H9 (cell line): Measurements from ENCODE around the gene SEC16B. TPM values are rescaled to one million over a fixed set of nuclear protein-coding genes. Genes with fewer than 3 reads are reported as not detected.

ENCODE experiments used
- DNase-seq: peaks from one replicate; pipeline ENCODE4 v3.0.0-alpha.2; 2017
- H2AFZ ChIP-seq: one replicate; pipeline ENCODE4 v1.6.1; 2013; ENCODE audit warnings: mild to moderate bottlenecking, low read length, control low read depth, moderate library complexity
- H2AK5ac ChIP-seq: 2 replicates; pipeline ENCODE4 v1.6.1; 2013; ENCODE audit warnings: low read length, control low read depth, mixed read lengths; ENCODE audit not compliant: insufficient read length
- H2BK120ac ChIP-seq: one replicate; pipeline ENCODE4 v1.6.1; 2013; ENCODE audit warnings: low read depth, mild to moderate bottlenecking, low read length, control low read depth, inconsistent platforms; ENCODE audit not compliant: poor library complexity, severe bottlenecking
- H2BK12ac ChIP-seq: 2 replicates; pipeline ENCODE4 v1.6.1; 2013; ENCODE audit warnings: low read length, control low read depth, mixed read lengths, low read depth; ENCODE audit not compliant: insufficient read length
- H2BK15ac ChIP-seq: 2 replicates; pipeline ENCODE4 v1.6.1; 2013; ENCODE audit warnings: low read depth, low read length, control low read depth
- H2BK20ac ChIP-seq: one replicate; pipeline ENCODE4 v1.6.1; 2013; ENCODE audit warnings: low read depth, mild to moderate bottlenecking, low read length, control low read depth, inconsistent platforms; ENCODE audit not compliant: poor library complexity, severe bottlenecking
- H2BK5ac ChIP-seq: 2 replicates; pipeline ENCODE4 v1.6.1; 2013; ENCODE audit warnings: low read length, control low read depth, mixed read lengths; ENCODE audit not compliant: insufficient read length
- H3K14ac ChIP-seq: 2 replicates; pipeline ENCODE4 v1.6.1; 2013; ENCODE audit warnings: low read length, control low read depth; ENCODE audit not compliant: insufficient read depth
- H3K18ac ChIP-seq: 2 replicates; pipeline ENCODE4 v1.6.1; 2013; ENCODE audit warnings: low read depth, mild to moderate bottlenecking, mixed read lengths, low read length, control low read depth; ENCODE audit not compliant: insufficient read length
- H3K23ac ChIP-seq: 2 replicates; pipeline ENCODE4 v1.6.1; 2013; ENCODE audit warnings: low read length, control low read depth, mixed read lengths, low read depth; ENCODE audit not compliant: insufficient read length
- H3K23me2 ChIP-seq: 2 replicates; pipeline ENCODE4 v1.6.1; 2013; ENCODE audit warnings: low read depth, mild to moderate bottlenecking, mixed read lengths, low read length, control low read depth; ENCODE audit not compliant: insufficient read length, poor library complexity, severe bottlenecking
- H3K27ac ChIP-seq: 2 replicates; pipeline ENCODE4 v1.5.1; 2013; ENCODE audit warnings: low read length, control low read depth, mixed read lengths, low read depth; ENCODE audit not compliant: insufficient read length
- H3K27me3 ChIP-seq: 2 replicates; pipeline ENCODE4 v1.6.1; 2013; ENCODE audit warnings: low read length, control low read depth, inconsistent platforms; ENCODE audit not compliant: insufficient read depth
- H3K4ac ChIP-seq: 2 replicates; pipeline ENCODE4 v1.6.1; 2013; ENCODE audit warnings: low read depth, mild to moderate bottlenecking, control low read depth, inconsistent platforms, low read length, moderate library complexity
- H3K4me1 ChIP-seq: 2 replicates; pipeline ENCODE4 v1.6.1; 2013; ENCODE audit warnings: low read length, control low read depth, inconsistent platforms; ENCODE audit not compliant: insufficient read depth
- H3K4me2 ChIP-seq: 2 replicates; pipeline ENCODE4 v1.6.1; 2013; ENCODE audit warnings: low read length, control low read depth, mixed read lengths; ENCODE audit not compliant: insufficient read length, insufficient read depth
- H3K56ac ChIP-seq: 2 replicates; pipeline ENCODE4 v1.6.1; 2013; ENCODE audit warnings: low read depth, mild to moderate bottlenecking, mixed read lengths, low read length, control low read depth; ENCODE audit not compliant: insufficient read length
- H3K79me1 ChIP-seq: 2 replicates; pipeline ENCODE4 v1.6.1; 2013; ENCODE audit warnings: low read depth, mild to moderate bottlenecking, moderate library complexity, low read length, control low read depth, inconsistent platforms; ENCODE audit not compliant: insufficient read depth, poor library complexity, severe bottlenecking
- H3K79me2 ChIP-seq: 2 replicates; pipeline ENCODE4 v1.6.1; 2013; ENCODE audit warnings: low read length, control low read depth, inconsistent platforms; ENCODE audit not compliant: insufficient read depth
- H3K9ac ChIP-seq: 2 replicates; pipeline ENCODE4 v1.6.1; 2013; ENCODE audit warnings: low read length, control low read depth, mixed read lengths; ENCODE audit not compliant: insufficient read length; ENCODE audit errors: extremely low read depth
- H3K9me3 ChIP-seq: one replicate; pipeline ENCODE4 v1.6.1; 2013; ENCODE audit warnings: low read depth, low read length, inconsistent platforms; ENCODE audit not compliant: control insufficient read depth
- H3T11ph ChIP-seq: one replicate; pipeline ENCODE4 v1.6.1; 2013; ENCODE audit warnings: mild to moderate bottlenecking, low read length, control low read depth, inconsistent platforms
- H4K20me1 ChIP-seq: one replicate; pipeline ENCODE4 v1.6.1; 2013; ENCODE audit not compliant: control insufficient read depth, insufficient read length, insufficient read depth
- H4K5ac ChIP-seq: 2 replicates; pipeline ENCODE4 v1.6.1; 2013; ENCODE audit warnings: low read depth, mild to moderate bottlenecking, mixed read lengths, low read length, control low read depth; ENCODE audit not compliant: insufficient read length
- H4K8ac ChIP-seq: replicated peaks from 2 replicates; pipeline ENCODE4 v1.6.1; 2013; ENCODE audit warnings: low read length, control low read depth, mixed read lengths, low read depth; ENCODE audit not compliant: insufficient read length
- H4K91ac ChIP-seq: 2 replicates; pipeline ENCODE4 v1.6.1; 2013; ENCODE audit warnings: low read depth, mild to moderate bottlenecking, moderate library complexity, mixed read lengths, low read length, control low read depth; ENCODE audit not compliant: insufficient read length
- H3K27ac Mint-ChIP-seq, 3 experiments: 2 replicates in 2 of 3; 3 replicates in 1 of 3; pipeline ENCODE4 v1.8.0; 2020 to 2021; ENCODE audit warnings: mixed read lengths in 3 of 3, mild to moderate bottlenecking in 1 of 3, moderate library complexity in 1 of 3
- H3K27me3 Mint-ChIP-seq: 2 replicates; pipeline ENCODE4 v1.8.0; 2021; ENCODE audit warnings: low read depth, mild to moderate bottlenecking, moderate library complexity, mixed read lengths
- H3K36me3 Mint-ChIP-seq, 3 experiments: 2 replicates in 2 of 3; 3 replicates in 1 of 3; pipeline ENCODE4 v1.8.0; 2020 to 2021; ENCODE audit warnings: low read depth in 3 of 3, mixed read lengths in 3 of 3; ENCODE audit not compliant: insufficient read depth in 1 of 3
- H3K4me1 Mint-ChIP-seq, 2 experiments: 2 replicates each; pipeline ENCODE4 v1.8.0; 2020; ENCODE audit warnings: mixed read lengths in 2 of 2
- H3K4me3 Mint-ChIP-seq, 2 experiments: 2 replicates in 1 of 2; 3 replicates in 1 of 2; pipeline ENCODE4 v1.8.0; 2020 to 2021; ENCODE audit warnings: mild to moderate bottlenecking in 2 of 2, mixed read lengths in 2 of 2, moderate library complexity in 1 of 2
- H3K9me3 Mint-ChIP-seq, 2 experiments: 2 replicates in 1 of 2; 3 replicates in 1 of 2; pipeline ENCODE4 v1.8.0; 2020; ENCODE audit warnings: mild to moderate bottlenecking in 2 of 2, mixed read lengths in 2 of 2, moderate library complexity in 1 of 2
- CTCF ChIP-seq: fragments of 200-600 bp; sonication (generic); conservative IDR thresholded peaks from 3 replicates; pipeline ENCODE4 v1.8.0; 2021; ENCODE audit warnings: antibody characterized with exemption, mild to moderate bottlenecking
- WGBS: extraction: QIAGEN DNeasy Blood & Tissue Kit; methylation state at CpG from one replicate; pipeline ENCODE4 v1.1.7; 2013; ENCODE audit warnings: missing lambda C conversion rate, low lambda C conversion rate, mixed read lengths; ENCODE audit not compliant: insufficient read length; ENCODE audit errors: extremely low coverage; 5-methylcytosine and 5-hydroxymethylcytosine counted together
- total RNA-seq: library from RNA; stranded (reverse); gene quantifications from 2 replicates; pipeline ENCODE4 v1.2.1, GENCODE V29; 2021

The SEC16B gene
- total RNA-seq, 1 experiment from 2014 or later = 0.83 TPM

DNA sequence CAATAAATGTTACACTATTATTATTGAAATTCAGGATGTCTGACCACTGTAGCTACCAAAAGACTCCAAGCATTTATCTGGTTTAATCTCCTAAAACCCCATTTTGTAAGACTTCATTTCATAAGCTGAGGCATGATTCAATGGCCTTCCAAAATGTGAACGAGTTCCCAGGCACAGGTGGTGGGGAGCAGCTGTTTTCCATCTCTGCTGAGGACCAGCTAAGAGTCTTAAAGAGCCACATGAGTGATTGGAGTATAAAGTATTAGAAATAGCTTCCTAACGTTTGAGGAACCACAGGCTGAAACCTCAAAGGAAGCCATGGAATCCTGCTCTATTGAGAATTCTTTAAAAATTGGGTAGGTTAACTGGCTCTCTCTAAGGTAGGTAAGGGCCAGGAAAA, 44.9 kb downstream of the SEC16B start:
- no peak overlapping the region for H2BK5ac ChIP-seq

More for the DNA sequence above, 44.9 kb downstream of the SEC16B start:
- Histone ChIP-seq H2BK120ac (no peak overlapping the region), H3K14ac (no peak overlapping the region), H2AK5ac (no peak overlapping the region), H3K18ac (no peak overlapping the region), H3K27me3 (no peaks in the 10 kb centered on the region), H4K91ac (no peak overlapping the region), H3T11ph (no peak overlapping the region), H2BK15ac (no peak overlapping the region), H3K56ac (no peak overlapping the region), H3K4me1 (no peaks in the 10 kb centered on the region), H3K4ac (no peak overlapping the region), H3K23me2 (no peaks in the 10 kb centered on the region), H2AFZ (no peak overlapping the region), H3K23ac (no peak overlapping the region), H3K9me3 (no peaks in the 10 kb centered on the region), H3K9ac (no peak overlapping the region), H3K4me2 (no peak overlapping the region), H2BK20ac (no peak overlapping the region), H3K79me1 (no peaks in the 10 kb centered on the region), H3K79me2 (no peaks in the 10 kb centered on the region), H4K5ac (no peak overlapping the region), H4K20me1 (no peaks in the 10 kb centered on the region), H3K27ac (no peak overlapping the region), H2BK12ac (no peak overlapping the region), H4K8ac (no peak overlapping the region)
- Mint-ChIP-seq H3K9me3 (no peaks in the 10 kb centered on the region), H3K36me3 (no peaks in the 10 kb centered on the region; a peak in 1 of 7 replicates), H3K27ac (no peak overlapping the region), H3K4me1 (peaks cover 22 to 31% of the 10 kb centered on the region in 2 experiments), H3K27me3 (no peaks in the 10 kb centered on the region), H3K4me3 (no peak overlapping the region)
- no peak for TF ChIP-seq CTCF
- DNase-seq = no peak
- no CpG with 5 or more reads among the region's 2 CpGs for WGBS
